Measurements from ENCODE around the gene SLC8B1. TPM values are rescaled to one million over a fixed set of nuclear protein-coding genes. Genes with fewer than 3 reads are reported as not detected.

SLC8B1 gene
- total RNA-seq, 4 donors from 2014 or later, result 31.8 to 63.4 (median 38.8) TPM

DNA sequence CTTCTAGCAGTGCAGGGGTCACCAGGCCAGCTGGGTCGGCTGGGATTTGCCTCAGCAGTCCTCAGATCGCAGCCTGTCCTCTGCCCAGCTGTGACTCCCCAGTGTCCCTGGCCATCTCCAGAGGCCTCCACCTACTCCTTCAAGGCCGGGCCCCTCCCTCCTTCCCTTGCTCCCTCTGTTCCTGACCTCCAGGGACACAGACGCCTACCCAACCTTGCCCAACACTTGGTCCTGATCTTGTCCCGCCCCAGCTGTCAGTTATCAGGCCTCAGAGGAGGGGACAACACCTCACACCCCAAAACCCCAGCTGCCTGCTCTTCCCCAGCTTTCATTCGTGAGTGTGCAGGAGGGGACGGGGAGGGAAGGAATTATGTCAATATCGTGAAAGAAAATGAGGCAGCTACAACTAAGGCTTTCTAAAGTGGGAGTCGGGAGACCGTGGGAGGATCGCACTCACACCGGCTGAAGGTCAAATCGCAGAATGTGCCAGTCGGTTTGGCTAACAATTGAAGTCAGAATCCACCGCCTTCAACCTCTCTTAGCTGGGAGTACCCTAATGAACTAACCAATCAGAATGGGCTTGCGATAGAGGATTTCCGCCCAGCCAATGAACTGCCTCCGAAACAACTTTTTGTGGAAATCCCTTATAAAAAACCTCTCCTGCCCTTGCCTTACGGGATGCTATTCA lies 14.1 kb upstream of the SLC8B1 start:
- no peak for TF ChIP-seq POLR2A (IDR thresholded peaks at IDR 0.05)
- TF ChIP-seq, protein P1, sequence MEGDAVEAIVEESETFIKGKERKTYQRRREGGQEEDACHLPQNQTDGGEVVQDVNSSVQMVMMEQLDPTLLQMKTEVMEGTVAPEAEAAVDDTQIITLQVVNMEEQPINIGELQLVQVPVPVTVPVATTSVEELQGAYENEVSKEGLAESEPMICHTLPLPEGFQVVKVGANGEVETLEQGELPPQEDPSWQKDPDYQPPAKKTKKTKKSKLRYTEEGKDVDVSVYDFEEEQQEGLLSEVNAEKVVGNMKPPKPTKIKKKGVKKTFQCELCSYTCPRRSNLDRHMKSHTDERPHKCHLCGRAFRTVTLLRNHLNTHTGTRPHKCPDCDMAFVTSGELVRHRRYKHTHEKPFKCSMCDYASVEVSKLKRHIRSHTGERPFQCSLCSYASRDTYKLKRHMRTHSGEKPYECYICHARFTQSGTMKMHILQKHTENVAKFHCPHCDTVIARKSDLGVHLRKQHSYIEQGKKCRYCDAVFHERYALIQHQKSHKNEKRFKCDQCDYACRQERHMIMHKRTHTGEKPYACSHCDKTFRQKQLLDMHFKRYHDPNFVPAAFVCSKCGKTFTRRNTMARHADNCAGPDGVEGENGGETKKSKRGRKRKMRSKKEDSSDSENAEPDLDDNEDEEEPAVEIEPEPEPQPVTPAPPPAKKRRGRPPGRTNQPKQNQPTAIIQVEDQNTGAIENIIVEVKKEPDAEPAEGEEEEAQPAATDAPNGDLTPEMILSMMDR (IDR thresholded peaks at IDR 0.05), result no peak
- 75% methylated on average over 19 of the region's 19 CpGs for WGBS, 2 donors
- intact Hi-C loops (cut with DNase I; ENCODE audit: low total_unique reads), result no loop called here
- no peak overlapping the region for H3K4me3 ChIP-seq (ENCODE audit: low read depth, poor library complexity, severe bottlenecking)
- DNase-seq (ENCODE audit: low spot score in 2 of 2), result no peak

GRCh38 chr12:113347892-113348291 lies 13.0 kb upstream of the SLC8B1 start:
- H3K4me3 ChIP-seq (ENCODE audit: low read depth, poor library complexity, severe bottlenecking), result no peak overlapping the region
- TF ChIP-seq, protein P1 (IDR thresholded peaks at IDR 0.05), result no peak
- TF ChIP-seq POLR2A (IDR thresholded peaks at IDR 0.05), result no peak
- 83 to 85% methylated on average over 2 of the region's 2 CpGs for WGBS, 2 donors
- intact Hi-C loops (cut with DNase I; ENCODE audit: low total_unique reads), result no loop called here
- no peak for DNase-seq (ENCODE audit: low spot score in 2 of 2)

DNA sequence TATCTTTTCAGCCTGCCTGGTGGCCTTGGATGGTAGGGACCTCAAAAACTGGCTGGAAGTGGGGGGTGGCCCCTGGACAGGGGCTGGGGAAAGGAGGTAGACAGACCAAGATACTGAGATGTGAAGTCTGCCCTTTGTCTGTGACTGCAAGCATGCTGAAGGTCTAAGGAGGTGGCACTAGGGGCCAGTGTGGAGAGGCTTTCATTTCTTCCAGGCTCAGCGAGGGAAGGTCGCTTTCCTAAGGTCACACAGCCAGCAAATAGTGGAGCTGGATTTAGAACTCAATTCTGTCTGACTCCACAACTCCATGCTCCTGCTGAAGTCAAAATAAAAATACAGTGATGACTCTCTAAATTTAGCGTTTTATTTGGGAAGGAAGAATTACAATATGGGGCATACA lies 12.2 kb upstream of the SLC8B1 start:
- DNase-seq (ENCODE audit: low spot score in 2 of 2), result no peak
- H3K4me3 ChIP-seq (ENCODE audit: low read depth, poor library complexity, severe bottlenecking), result no peak overlapping the region
- intact Hi-C loops (cut with DNase I; ENCODE audit: low total_unique reads), result no loop called here
- TF ChIP-seq POLR2A (IDR thresholded peaks at IDR 0.05), result no peak
- TF ChIP-seq, protein P1 (IDR thresholded peaks at IDR 0.05), result no peak
- 88 to 92% methylated on average over 3 of the region's 3 CpGs for WGBS, 2 donors

GRCh38 chr12:113346353-113346752 lies 11.4 kb upstream of the SLC8B1 start:
- no peak for DNase-seq (ENCODE audit: low spot score in 2 of 2)
- intact Hi-C loops (cut with DNase I; ENCODE audit: low total_unique reads), result no loop called here
- no peak overlapping the region for H3K4me3 ChIP-seq (ENCODE audit: low read depth, poor library complexity, severe bottlenecking)
- WGBS, 2 donors, result 81 to 93% methylated on average over 5 of the region's 5 CpGs
- TF ChIP-seq, protein P1 (IDR thresholded peaks at IDR 0.05), result no peak
- no peak for TF ChIP-seq POLR2A (IDR thresholded peaks at IDR 0.05)

DNA sequence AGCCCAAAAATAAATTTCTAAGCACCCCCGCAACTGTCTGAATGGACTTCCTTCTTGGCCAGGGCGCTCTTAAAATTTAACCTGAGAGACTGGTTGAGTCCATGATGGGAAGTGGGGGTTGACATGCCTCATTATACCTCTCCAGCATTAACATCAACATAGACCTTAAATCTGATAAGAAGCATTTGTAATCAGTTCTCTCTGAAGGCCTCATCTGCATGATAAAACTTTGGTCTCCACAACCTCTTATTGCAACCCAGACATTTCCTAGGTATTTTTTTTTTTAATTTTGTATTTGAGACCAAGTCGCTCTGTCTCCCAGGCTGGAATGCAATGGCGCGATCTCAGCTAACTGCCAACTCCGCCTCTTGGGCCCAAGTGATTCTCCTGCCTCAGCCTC lies 10.4 kb upstream of the SLC8B1 start:
- intact Hi-C loops (cut with DNase I; ENCODE audit: low total_unique reads), result no loop called here
- no peak for TF ChIP-seq POLR2A (IDR thresholded peaks at IDR 0.05)
- TF ChIP-seq, protein P1 (IDR thresholded peaks at IDR 0.05), result no peak
- WGBS, 2 donors, result 97 to 98% methylated on average over 6 of the region's 6 CpGs

DNA sequence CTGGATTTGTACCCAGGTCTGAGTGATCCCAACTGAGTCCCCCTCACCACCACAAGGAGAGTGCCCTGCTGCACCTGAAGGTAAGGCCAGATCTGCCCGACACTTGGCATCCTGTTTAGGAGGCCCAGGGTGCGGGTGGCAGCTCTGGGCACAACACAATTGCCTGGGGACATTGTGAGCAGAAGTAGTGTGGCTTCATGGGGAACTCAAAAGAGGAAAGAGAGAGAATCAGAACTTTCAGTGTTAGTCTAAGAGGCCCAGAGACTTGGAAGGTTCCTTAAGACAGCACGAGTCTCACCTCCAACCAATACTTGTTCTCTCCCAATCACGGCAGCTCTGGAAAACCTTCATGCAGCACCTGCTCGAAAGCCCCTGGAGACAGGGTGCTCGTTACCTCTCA lies 6.6 kb upstream of the SLC8B1 start:
- no peak for DNase-seq (ENCODE audit: low spot score in 2 of 2)
- intact Hi-C loops (cut with DNase I; ENCODE audit: low total_unique reads), result no loop called here
- no peak overlapping the region for H3K4me3 ChIP-seq (ENCODE audit: low read depth, poor library complexity, severe bottlenecking)
- 82 to 86% methylated on average over 6 of the region's 6 CpGs for WGBS, 2 donors
- TF ChIP-seq, protein P1 (IDR thresholded peaks at IDR 0.05), result no peak
- TF ChIP-seq POLR2A (IDR thresholded peaks at IDR 0.05), result no peak

More for the DNA sequence above, 10.4 kb upstream of the SLC8B1 start:
- DNase-seq (ENCODE audit: low spot score in 2 of 2), result no peak
- no peak overlapping the region for H3K4me3 ChIP-seq (ENCODE audit: low read depth, poor library complexity, severe bottlenecking)
